Measurements from ENCODE around the gene FAT2. TPM values are rescaled to one million over a fixed set of nuclear protein-coding genes. Genes with fewer than 3 reads are reported as not detected.

The FAT2 gene
- total RNA-seq, 1 experiment from 2014 or later, result 0.48 TPM

DNA sequence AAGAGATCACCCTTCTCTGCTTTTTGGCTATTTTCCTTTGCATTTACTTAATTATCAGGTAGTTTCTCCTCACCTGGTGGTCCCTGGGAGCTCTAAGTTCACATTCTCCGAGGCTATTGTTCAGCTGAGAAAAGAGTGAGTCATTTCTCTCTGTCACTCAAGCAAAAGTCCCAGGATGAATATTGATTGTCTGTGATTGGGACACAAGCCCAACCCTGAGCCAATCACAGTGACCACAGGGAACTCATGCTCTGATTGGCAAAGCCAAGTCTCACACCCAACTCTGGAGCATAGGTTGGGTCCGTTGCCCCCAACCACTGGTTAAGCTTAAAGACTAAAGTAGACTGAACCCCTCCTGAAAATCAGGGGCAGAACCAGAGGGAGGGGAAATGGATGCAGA lies 27.8 kb upstream of the FAT2 start:
- H3K9me3 ChIP-seq (ENCODE audit: insufficient read depth, low read depth), result no peaks in the 10 kb centered on the region
- CTCF ChIA-PET, result interaction anchor here (0.6 to 1.4 kb wide), 2 partner anchors 42 to 95 kb away, joined by 4 to 5 read pairs; no protein-coding TSS in a partner anchor
- no peaks in the 10 kb centered on the region for H3K9me2 ChIP-seq (ENCODE audit: insufficient read depth)
- H3K4me2 ChIP-seq, result peak overlapping the region; percentile 30
- H2AFZ ChIP-seq, result no peak overlapping the region
- H3K4me3 ChIP-seq, result no peak overlapping the region
- no peak for TF ChIP-seq EZH2 (IDR thresholded peaks at IDR 0.05; ENCODE audit: low read depth)
- TF ChIP-seq CTCF (conservative IDR thresholded peaks at IDR 0.05), result no peak
- no peaks in the 10 kb centered on the region for H3K79me2 ChIP-seq (ENCODE audit: low read depth)
- H3K27me3 ChIP-seq (ENCODE audit: insufficient read depth, low read depth), result peaks cover 17% of the 10 kb centered on the region; the same call in 1 of the 2 replicates
- POLR2A ChIA-PET (ENCODE audit: unreplicated experiment), result no interaction called here
- peak overlapping the region; percentile 25; the same call in 1 of the 2 replicates for H3K27ac ChIP-seq
- no TSS peak for BruUV-seq (replicated peaks)
- peaks cover 68% of the 10 kb centered on the region for H3K4me1 ChIP-seq (replicated peaks; ENCODE audit: insufficient read depth)
- DNase-seq, result peak in 1 of 2 experiments; percentile 44
- intact Hi-C loops (cut with micrococcal nuclease; ENCODE audit: unreplicated experiment), result loop anchor here (2.0 kb wide), 1 partner anchor 28 kb away; no protein-coding TSS in a partner anchor
- H3K36me3 ChIP-seq (ENCODE audit: low read depth), result no peaks in the 10 kb centered on the region
- peaks cover 34% of the 10 kb centered on the region for H3F3A ChIP-seq (ENCODE audit: insufficient read depth, low read depth)
- H4K20me1 ChIP-seq (ENCODE audit: insufficient read depth), result no peaks in the 10 kb centered on the region

DNA sequence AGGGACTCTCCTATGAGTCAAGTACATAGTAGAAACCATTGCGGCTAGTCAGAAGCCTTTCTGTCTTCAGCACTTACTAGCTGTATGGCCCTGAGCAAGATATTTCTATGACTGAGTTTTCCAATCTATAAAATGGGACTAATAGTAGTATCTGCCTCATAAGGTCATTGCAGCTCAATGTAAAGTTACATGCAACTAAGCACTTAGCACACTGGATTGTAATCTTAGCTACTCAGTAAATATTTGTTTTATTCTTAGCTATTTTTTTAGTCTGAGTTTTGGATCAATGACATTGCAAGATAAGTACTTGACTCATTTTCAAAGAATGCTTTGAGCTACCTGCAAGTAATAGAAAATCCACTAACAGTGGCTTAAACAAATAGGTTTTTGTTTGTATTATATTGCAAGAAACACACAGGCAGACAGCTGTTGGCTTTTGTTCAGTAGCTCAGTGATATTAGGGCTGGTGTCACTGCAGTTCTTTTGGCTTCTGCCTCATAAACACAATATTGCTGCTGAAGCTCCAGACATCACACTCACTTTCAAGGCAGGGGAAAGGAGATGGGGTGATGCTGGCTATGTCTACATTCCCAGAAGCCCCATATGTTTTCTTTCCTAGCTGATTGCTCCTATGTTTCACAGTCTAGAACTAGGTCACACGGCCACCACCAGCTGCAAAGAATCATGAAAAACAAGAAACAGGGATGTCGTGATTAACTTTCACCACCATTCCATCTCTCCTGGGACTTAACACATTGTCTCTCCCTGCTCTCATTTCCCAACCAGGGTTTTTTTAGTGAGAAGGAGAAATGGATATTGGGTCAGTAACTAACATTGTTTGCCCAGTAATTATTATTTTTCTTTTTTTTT lies 26.9 kb upstream of the FAT2 start:
- no peak for TF ChIP-seq CTCF (conservative IDR thresholded peaks at IDR 0.05)
- TF ChIP-seq EZH2 (IDR thresholded peaks at IDR 0.05; ENCODE audit: low read depth), result no peak
- H3K27ac ChIP-seq, result peak overlapping the region; percentile 25
- peaks cover 17% of the 10 kb centered on the region; the same call in 1 of the 2 replicates for H3K27me3 ChIP-seq (ENCODE audit: insufficient read depth, low read depth)
- TSS peak; percentile 14 for BruUV-seq (replicated peaks)
- H3F3A ChIP-seq (ENCODE audit: insufficient read depth, low read depth), result peaks cover 34% of the 10 kb centered on the region
- H2AFZ ChIP-seq, result no peak overlapping the region
- H3K9me2 ChIP-seq (ENCODE audit: insufficient read depth), result no peaks in the 10 kb centered on the region
- H3K36me3 ChIP-seq (ENCODE audit: low read depth), result no peaks in the 10 kb centered on the region
- peak overlapping the region; percentile 30; the same call in 1 of the 2 replicates for H3K4me2 ChIP-seq
- peaks cover 76% of the 10 kb centered on the region for H3K4me1 ChIP-seq (replicated peaks; ENCODE audit: insufficient read depth)
- no peaks in the 10 kb centered on the region for H4K20me1 ChIP-seq (ENCODE audit: insufficient read depth)
- ChIA-PET POLR2A (ENCODE audit: unreplicated experiment) (interaction anchor here (0.6 to 1.1 kb wide), 3 partner anchors 13 to 171 kb away, joined by 3 to 5 read pairs (median 4); partner anchors contain the start of genes G3BP1 and SLC36A1), CTCF (interaction anchor here (1.2 kb wide), 1 partner anchor 34 kb away, joined by 4 read pairs; no protein-coding TSS in a partner anchor)
- peak in 1 of 2 experiments; percentile 97 for DNase-seq
- H3K9me3 ChIP-seq (ENCODE audit: insufficient read depth, low read depth), result no peaks in the 10 kb centered on the region
- H3K4me3 ChIP-seq, result no peak overlapping the region
- intact Hi-C loops (cut with micrococcal nuclease; ENCODE audit: unreplicated experiment), result loop anchor here (2.0 kb wide), 1 partner anchor 29 kb away; no protein-coding TSS in a partner anchor
- H3K79me2 ChIP-seq (ENCODE audit: low read depth), result no peaks in the 10 kb centered on the region

DNA sequence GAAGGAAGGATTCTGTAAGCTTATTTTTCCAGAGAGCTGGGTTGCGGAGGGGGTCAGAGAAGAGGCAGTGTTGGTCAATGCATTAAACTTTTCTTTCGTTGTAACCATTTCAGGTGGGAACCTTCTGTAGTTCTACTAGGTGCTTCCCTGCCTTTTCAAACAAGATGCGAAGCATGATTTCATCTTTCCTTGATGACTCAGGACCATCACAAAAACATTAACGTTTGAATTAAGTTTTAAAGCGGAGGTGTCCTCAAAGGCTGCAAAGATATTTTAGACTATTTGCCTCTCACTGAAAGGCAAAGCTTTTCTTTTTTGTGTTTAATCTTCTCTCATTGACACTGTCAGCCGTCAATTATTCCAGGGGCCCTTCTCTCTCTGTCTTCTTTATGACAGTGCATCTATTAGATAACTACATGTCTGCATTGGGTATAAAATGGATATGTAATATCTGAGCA lies 26.3 kb upstream of the FAT2 start:
- no peak for DNase-seq
- Histone ChIP-seq H4K20me1 (ENCODE audit: insufficient read depth) (no peaks in the 10 kb centered on the region), H3K36me3 (ENCODE audit: low read depth) (no peaks in the 10 kb centered on the region), H3K9me3 (ENCODE audit: insufficient read depth, low read depth) (no peaks in the 10 kb centered on the region), H3K79me2 (ENCODE audit: low read depth) (no peaks in the 10 kb centered on the region), H3F3A (ENCODE audit: insufficient read depth, low read depth) (peaks cover 34% of the 10 kb centered on the region), H3K4me1 (replicated peaks; ENCODE audit: insufficient read depth) (peaks cover 79% of the 10 kb centered on the region), H3K4me2 (0 out of 2 replicates have a peak overlapping the region, but pooled peaks have one; percentile 7), H2AFZ (no peak overlapping the region), H3K27ac (peak overlapping the region; percentile 25), H3K9me2 (ENCODE audit: insufficient read depth) (no peaks in the 10 kb centered on the region), H3K27me3 (ENCODE audit: insufficient read depth, low read depth) (peaks cover 11% of the 10 kb centered on the region; the same call in 1 of the 2 replicates), H3K4me3 (no peak overlapping the region)
- intact Hi-C loops (cut with micrococcal nuclease; ENCODE audit: unreplicated experiment), result no loop called here
- POLR2A ChIA-PET (ENCODE audit: unreplicated experiment), result interaction anchor here (0.6 to 1.1 kb wide), 2 partner anchors 154 to 170 kb away, joined by 3 to 4 read pairs; partner anchors contain the start of genes G3BP1 and SLC36A1
- TF ChIP-seq CTCF (conservative IDR thresholded peaks at IDR 0.05) (no peak), EZH2 (IDR thresholded peaks at IDR 0.05; ENCODE audit: low read depth) (no peak)
- CTCF ChIA-PET, result interaction anchor here (1.2 kb wide), 1 partner anchor 35 kb away, joined by 4 read pairs; no protein-coding TSS in a partner anchor
- no TSS peak for BruUV-seq (replicated peaks)

Data from PC-9 (cell line).